ENCODE data around the gene KCNJ15. TPM values are rescaled to one million over a fixed set of nuclear protein-coding genes. Genes with fewer than 3 reads are reported as not detected.

The KCNJ15 gene
- total RNA-seq, 2 donors from 2014 or later = 0.12 TPM; not detected in 1

DNA sequence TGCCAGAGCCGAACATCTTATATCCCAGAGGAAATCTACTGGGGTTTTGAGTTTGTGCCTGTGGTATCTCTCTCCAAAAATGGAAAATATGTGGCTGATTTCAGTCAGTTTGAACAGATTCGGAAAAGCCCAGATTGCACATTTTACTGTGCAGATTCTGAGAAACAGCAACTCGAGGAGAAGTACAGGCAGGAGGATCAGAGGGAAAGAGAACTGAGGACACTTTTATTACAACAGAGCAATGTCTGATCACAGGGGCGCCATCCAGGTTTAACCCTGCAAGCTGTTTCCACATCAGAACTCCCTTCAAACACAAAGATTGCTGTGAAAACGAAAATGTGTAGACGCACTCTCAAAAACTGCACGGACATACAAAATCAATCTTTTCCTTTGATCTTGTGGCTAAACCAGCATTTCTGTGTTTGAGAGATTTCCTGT, 43.4 kb downstream of the KCNJ15 start:
- H3K9me3 ChIP-seq (ENCODE audit: control insufficient read depth, low read length, poor library complexity, severe bottlenecking) = no peaks in the 10 kb centered on the region
- no peaks in the 10 kb centered on the region for H3K36me3 Mint-ChIP-seq (ENCODE audit: low read depth)
- ATAC-seq = peak; percentile 18
- no peak for DNase-seq
- H3K27ac Mint-ChIP-seq = peak overlapping the region; percentile 62
- H3K4me1 Mint-ChIP-seq = peaks cover 11% of the 10 kb centered on the region
- H3K27me3 Mint-ChIP-seq = peaks cover 28% of the 10 kb centered on the region
- peak overlapping the region; percentile 66 for H3K4me3 Mint-ChIP-seq

GRCh38 chr21:38301321-38302214, 44.8 kb downstream of the KCNJ15 start:
- no peak overlapping the region for H3K4me3 Mint-ChIP-seq
- DNase-seq (no peak), ATAC-seq (no peak)
- no peaks in the 10 kb centered on the region for H3K36me3 Mint-ChIP-seq (ENCODE audit: low read depth)
- peaks cover 6% of the 10 kb centered on the region for H3K4me1 Mint-ChIP-seq
- H3K27ac Mint-ChIP-seq = no peak overlapping the region
- H3K27me3 Mint-ChIP-seq = peaks cover 18% of the 10 kb centered on the region
- H3K9me3 ChIP-seq (ENCODE audit: control insufficient read depth, low read length, poor library complexity, severe bottlenecking) = no peaks in the 10 kb centered on the region

DNA sequence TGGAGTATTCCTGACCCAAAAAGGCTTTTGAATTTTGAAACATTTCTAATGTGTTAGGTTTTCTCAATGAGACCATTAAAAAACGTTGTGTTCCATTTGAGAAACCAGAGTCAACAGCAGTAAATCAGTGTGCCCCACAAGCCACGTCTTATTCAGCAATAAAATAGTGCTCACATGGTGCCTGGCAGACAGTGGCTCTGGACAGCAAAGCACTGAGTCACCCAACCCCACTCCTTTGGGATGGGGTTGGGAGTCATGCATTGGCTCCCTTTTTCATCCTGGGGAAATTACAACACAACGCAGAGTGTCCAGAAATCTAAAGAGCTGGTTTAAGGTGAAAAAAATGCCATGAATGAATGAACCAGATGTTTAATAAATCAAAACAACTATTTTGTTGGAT, 46.5 kb downstream of the KCNJ15 start:
- Mint-ChIP-seq H3K4me3 (no peak overlapping the region), H3K27ac (no peak overlapping the region), H3K27me3 (peaks cover 15% of the 10 kb centered on the region), H3K36me3 (ENCODE audit: low read depth) (no peaks in the 10 kb centered on the region), H3K4me1 (peaks cover 4% of the 10 kb centered on the region)
- no peaks in the 10 kb centered on the region for H3K9me3 ChIP-seq (ENCODE audit: control insufficient read depth, low read length, poor library complexity, severe bottlenecking)
- ATAC-seq (no peak), DNase-seq (no peak)

DNA sequence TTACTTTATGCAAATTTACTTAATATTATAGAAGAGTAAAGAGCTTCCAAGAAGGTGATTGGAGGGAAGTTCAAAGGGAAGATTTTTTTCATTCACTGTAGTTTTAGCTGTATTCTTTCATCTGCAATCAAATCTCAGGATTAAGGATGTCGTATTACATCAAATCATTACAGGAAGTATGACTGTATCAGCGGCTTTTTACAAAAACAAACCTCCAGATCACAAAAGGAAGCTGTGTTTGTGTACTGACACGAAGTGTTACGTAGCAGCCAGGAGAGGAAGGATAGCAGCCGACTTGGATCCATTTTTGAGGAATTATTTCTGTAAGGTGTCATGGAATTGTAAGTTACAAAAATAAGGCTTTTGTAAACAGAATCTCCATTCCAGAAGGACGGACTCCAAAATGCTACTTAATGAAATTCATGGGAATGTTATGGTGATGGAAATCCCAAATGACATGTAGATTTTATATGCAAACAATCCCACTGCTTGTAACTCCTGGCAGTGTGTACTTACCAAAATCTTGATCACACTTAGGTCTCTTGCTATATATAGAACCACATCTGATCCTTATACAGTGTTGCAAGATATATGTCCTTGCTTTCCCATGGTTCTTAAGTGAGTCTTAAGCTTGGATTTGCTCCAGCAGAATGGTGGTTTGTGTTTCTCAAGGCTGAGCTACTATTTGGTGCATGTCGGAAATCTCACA, 49.8 kb downstream of the KCNJ15 start:
- Mint-ChIP-seq H3K36me3 (ENCODE audit: low read depth) (no peaks in the 10 kb centered on the region), H3K27me3 (no peaks in the 10 kb centered on the region), H3K4me3 (no peak overlapping the region), H3K27ac (peak overlapping the region; percentile 73), H3K4me1 (peaks cover 2% of the 10 kb centered on the region)
- DNase-seq = no peak
- no peaks in the 10 kb centered on the region for H3K9me3 ChIP-seq (ENCODE audit: control insufficient read depth, low read length, poor library complexity, severe bottlenecking)
- peak; percentile 87 for ATAC-seq

- Mint-ChIP-seq H3K27ac (no peak overlapping the region), H3K27me3 (no peaks in the 10 kb centered on the region)
Observed at GRCh38 chr21:38307771-38308531, 51.2 kb downstream of the KCNJ15 start.

DNA sequence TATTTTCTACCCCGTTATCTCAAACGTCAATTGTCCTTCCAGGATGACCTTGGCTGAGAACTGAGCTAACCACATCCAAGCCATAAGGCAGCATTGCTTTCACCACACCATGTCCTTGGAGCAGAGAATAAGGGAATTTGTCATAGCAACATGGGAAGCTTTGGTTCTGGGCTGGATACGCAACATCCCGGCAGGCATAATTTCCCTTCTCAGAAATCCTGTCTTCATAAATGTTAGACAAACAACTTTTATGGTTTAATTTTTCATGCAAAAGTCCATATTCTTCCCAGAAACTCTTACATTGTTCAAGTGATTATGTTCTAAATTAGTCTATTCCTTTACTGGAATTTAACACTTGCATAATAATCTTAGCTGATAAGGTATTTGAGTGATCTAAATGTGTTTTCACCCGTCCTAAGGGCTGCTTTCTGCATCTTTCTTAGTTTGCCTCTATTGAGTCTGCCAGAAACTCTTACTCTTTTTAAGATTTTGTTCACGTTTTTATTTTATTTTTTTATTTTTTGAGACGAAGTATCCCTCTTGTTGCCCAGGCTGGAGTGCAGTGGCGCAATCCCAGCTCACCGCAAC, 51.8 kb downstream of the KCNJ15 start:
- peaks cover 2% of the 10 kb centered on the region for H3K4me1 Mint-ChIP-seq
- no peaks in the 10 kb centered on the region for H3K9me3 ChIP-seq (ENCODE audit: control insufficient read depth, low read length, poor library complexity, severe bottlenecking)
- H3K36me3 Mint-ChIP-seq (ENCODE audit: low read depth) = no peaks in the 10 kb centered on the region
- no peak overlapping the region for H3K27ac Mint-ChIP-seq
- H3K27me3 Mint-ChIP-seq = no peaks in the 10 kb centered on the region
- DNase-seq = no peak
- no peak overlapping the region for H3K4me3 Mint-ChIP-seq
- ATAC-seq = no peak

More at GRCh38 chr21:38307771-38308531, 51.2 kb downstream of the KCNJ15 start:
- H3K4me1 Mint-ChIP-seq = peaks cover 2% of the 10 kb centered on the region
- no peak overlapping the region for H3K4me3 Mint-ChIP-seq
- DNase-seq = no peak
- H3K36me3 Mint-ChIP-seq (ENCODE audit: low read depth) = no peaks in the 10 kb centered on the region
- H3K9me3 ChIP-seq (ENCODE audit: control insufficient read depth, low read length, poor library complexity, severe bottlenecking) = no peaks in the 10 kb centered on the region
- ATAC-seq = no peak

GRCh38 chr21:38310646-38311485, 54.1 kb downstream of the KCNJ15 start:
- Mint-ChIP-seq H3K4me1 (peaks cover 2% of the 10 kb centered on the region), H3K27ac (peak overlapping the region; percentile 17), H3K4me3 (no peak overlapping the region), H3K27me3 (peaks cover 11% of the 10 kb centered on the region), H3K36me3 (ENCODE audit: low read depth) (no peaks in the 10 kb centered on the region)
- ATAC-seq = no peak
- no peaks in the 10 kb centered on the region for H3K9me3 ChIP-seq (ENCODE audit: control insufficient read depth, low read length, poor library complexity, severe bottlenecking)
- DNase-seq = no peak

DNA sequence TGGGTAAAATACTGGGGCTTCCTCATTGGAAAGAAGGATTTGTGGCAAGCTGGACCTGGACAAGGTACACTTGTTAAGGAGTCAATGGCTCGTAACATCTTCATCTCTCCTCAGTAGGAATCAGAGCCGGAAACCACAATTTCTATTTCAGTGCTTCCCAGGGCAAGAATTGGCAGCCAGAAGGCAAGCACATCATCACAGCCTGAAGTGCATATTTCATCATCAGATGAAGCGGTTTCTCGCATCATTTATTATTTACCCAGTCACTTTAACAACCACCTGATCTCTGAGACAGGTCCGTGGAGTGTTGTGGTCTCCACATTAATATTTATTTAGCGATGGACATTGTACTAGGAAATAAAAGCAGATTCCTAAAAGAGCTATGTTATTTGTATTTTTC, 55.0 kb downstream of the KCNJ15 start:
- Mint-ChIP-seq H3K36me3 (ENCODE audit: low read depth) (no peaks in the 10 kb centered on the region), H3K27me3 (peaks cover 11% of the 10 kb centered on the region), H3K4me3 (no peak overlapping the region), H3K27ac (no peak overlapping the region), H3K4me1 (no peaks in the 10 kb centered on the region)
- ATAC-seq (no peak), DNase-seq (no peak)
- H3K9me3 ChIP-seq (ENCODE audit: control insufficient read depth, low read length, poor library complexity, severe bottlenecking) = no peaks in the 10 kb centered on the region

- no peaks in the 10 kb centered on the region for H3K9me3 ChIP-seq (ENCODE audit: control insufficient read depth, low read length, poor library complexity, severe bottlenecking)
- Mint-ChIP-seq H3K4me1 (no peaks in the 10 kb centered on the region), H3K27ac (no peak overlapping the region), H3K27me3 (peaks cover 11% of the 10 kb centered on the region), H3K36me3 (ENCODE audit: low read depth) (no peaks in the 10 kb centered on the region), H3K4me3 (no peak overlapping the region)
- ATAC-seq (no peak), DNase-seq (no peak)
Observed at GRCh38 chr21:38312822-38313221, 56.0 kb downstream of the KCNJ15 start.

DNA sequence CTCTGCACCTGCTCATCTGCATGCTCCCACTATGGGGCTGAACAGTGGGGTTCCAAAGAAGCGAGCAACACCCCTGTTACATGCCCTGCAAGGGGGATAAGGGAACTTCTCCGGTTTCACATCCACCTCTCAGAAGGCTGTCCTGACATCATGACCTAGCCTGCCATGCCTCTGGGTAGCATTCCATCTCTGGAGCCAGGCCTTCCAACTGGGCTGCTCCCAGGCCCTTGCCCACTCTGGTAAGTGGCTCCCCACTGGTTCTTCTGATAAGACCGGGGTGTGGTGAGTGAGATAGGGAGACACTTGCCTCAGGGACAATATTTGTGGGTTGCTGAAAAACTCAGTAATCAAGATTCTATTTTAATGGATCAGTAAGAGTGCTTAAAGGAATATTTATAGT, 57.8 kb downstream of the KCNJ15 start:
- no peaks in the 10 kb centered on the region for H3K9me3 ChIP-seq (ENCODE audit: control insufficient read depth, low read length, poor library complexity, severe bottlenecking)
- peaks cover 11% of the 10 kb centered on the region for H3K27me3 Mint-ChIP-seq
- no peak overlapping the region for H3K27ac Mint-ChIP-seq
- ATAC-seq = no peak
- no peak for DNase-seq
- H3K4me3 Mint-ChIP-seq = no peak overlapping the region
- peaks cover 2% of the 10 kb centered on the region for H3K4me1 Mint-ChIP-seq
- no peaks in the 10 kb centered on the region for H3K36me3 Mint-ChIP-seq (ENCODE audit: low read depth)

- H3K27ac Mint-ChIP-seq = no peak overlapping the region
- no peak for DNase-seq
- H3K27me3 Mint-ChIP-seq = peaks cover 11% of the 10 kb centered on the region
- H3K4me3 Mint-ChIP-seq = no peak overlapping the region
- no peaks in the 10 kb centered on the region for H3K36me3 Mint-ChIP-seq (ENCODE audit: low read depth)
- no peak for ATAC-seq
- no peaks in the 10 kb centered on the region for H3K9me3 ChIP-seq (ENCODE audit: control insufficient read depth, low read length, poor library complexity, severe bottlenecking)
- peaks cover 2% of the 10 kb centered on the region for H3K4me1 Mint-ChIP-seq
Observed at GRCh38 chr21:38315122-38315521, 58.3 kb downstream of the KCNJ15 start.

- Mint-ChIP-seq H3K4me1 (peaks cover 8% of the 10 kb centered on the region), H3K4me3 (no peak overlapping the region), H3K27ac (no peak overlapping the region), H3K27me3 (peaks cover 6% of the 10 kb centered on the region), H3K36me3 (ENCODE audit: low read depth) (no peaks in the 10 kb centered on the region)
- H3K9me3 ChIP-seq (ENCODE audit: control insufficient read depth, low read length, poor library complexity, severe bottlenecking) = no peaks in the 10 kb centered on the region
- ATAC-seq (no peak), DNase-seq (no peak)
Observed at GRCh38 chr21:38319781-38320180, 63.0 kb downstream of the KCNJ15 start.

Measured in T-helper 17 cell (primary cell).